ENCODE measurements around the gene ARID3A. TPM values are rescaled to one million over a fixed set of nuclear protein-coding genes. Genes with fewer than 3 reads are reported as not detected.

ARID3A gene
- total and polyA plus RNA-seq, 12 donors, result 1.6 to 10.2 (median 7.4) TPM

DNA sequence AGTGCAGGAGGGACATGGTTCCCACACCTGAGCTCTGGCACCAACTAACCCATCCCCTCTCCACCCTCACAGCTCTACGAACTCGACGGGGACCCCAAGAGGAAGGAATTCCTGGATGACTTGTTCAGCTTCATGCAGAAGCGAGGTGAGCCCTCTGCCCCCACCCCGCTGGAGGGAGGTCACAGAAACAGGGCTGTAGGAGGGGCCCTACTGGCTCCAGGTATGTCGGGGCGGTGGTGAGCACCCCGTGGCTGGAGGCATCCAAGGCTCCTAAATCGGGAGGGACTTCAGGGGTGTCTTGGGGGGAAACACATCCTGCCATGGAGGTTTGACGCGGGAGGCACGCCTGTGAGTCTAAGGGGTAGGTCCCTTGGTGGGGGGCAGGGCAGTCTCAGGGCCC is 34.2 kb downstream of the ARID3A start:
- WGBS, 4 donors, result 58 to 80% (median 67%) methylated on average over 4 to 12 of the region's 12 CpGs

DNA sequence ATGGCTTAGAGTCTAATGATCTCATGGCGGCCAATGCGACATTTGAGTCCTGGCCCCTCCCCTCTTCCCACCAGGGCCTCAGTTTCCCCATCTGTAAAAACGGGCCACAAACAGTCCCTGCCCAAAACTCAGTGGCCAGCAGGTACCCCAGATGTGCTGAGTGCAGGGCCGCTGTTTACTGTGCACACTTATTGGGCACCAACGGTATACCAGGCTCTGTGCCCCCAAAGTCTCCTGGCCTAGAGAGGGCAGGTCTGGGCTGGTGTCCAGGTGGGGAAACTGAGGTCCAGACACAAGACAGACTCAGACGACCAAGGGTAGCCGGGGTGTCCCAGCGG is 34.7 kb downstream of the ARID3A start:
- Histone ChIP-seq H3K27me3 (no peaks in the 10 kb centered on the region), H3K4me1 (replicated peaks in 1 of 2) (no peaks in the 10 kb centered on the region), H3K4me3 (no peak overlapping the region), H3K9me3 (replicated peaks in 1 of 3) (no peaks in the 10 kb centered on the region), H3K27ac (no peak overlapping the region), H3K36me3 (replicated peaks in 1 of 2) (no peaks in the 10 kb centered on the region)
- no peak for DNase-seq
- intact Hi-C loops (cut with DNase I), result no loop called here
- WGBS, 4 donors, result 77 to 96% (median 79%) methylated on average over 3 to 8 of the region's 8 CpGs
- TF ChIP-seq, protein P1, sequence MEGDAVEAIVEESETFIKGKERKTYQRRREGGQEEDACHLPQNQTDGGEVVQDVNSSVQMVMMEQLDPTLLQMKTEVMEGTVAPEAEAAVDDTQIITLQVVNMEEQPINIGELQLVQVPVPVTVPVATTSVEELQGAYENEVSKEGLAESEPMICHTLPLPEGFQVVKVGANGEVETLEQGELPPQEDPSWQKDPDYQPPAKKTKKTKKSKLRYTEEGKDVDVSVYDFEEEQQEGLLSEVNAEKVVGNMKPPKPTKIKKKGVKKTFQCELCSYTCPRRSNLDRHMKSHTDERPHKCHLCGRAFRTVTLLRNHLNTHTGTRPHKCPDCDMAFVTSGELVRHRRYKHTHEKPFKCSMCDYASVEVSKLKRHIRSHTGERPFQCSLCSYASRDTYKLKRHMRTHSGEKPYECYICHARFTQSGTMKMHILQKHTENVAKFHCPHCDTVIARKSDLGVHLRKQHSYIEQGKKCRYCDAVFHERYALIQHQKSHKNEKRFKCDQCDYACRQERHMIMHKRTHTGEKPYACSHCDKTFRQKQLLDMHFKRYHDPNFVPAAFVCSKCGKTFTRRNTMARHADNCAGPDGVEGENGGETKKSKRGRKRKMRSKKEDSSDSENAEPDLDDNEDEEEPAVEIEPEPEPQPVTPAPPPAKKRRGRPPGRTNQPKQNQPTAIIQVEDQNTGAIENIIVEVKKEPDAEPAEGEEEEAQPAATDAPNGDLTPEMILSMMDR (IDR thresholded peaks at IDR 0.05), result no peak
- no peak for TF ChIP-seq POLR2A (IDR thresholded peaks at IDR 0.05)

More for the DNA sequence above, 34.2 kb downstream of the ARID3A start:
- Histone ChIP-seq H3K27me3 (no peaks in the 10 kb centered on the region), H3K36me3 (replicated peaks in 1 of 2) (no peaks in the 10 kb centered on the region), H3K9me3 (replicated peaks in 1 of 3) (no peaks in the 10 kb centered on the region), H3K27ac (no peak overlapping the region), H3K4me1 (replicated peaks in 1 of 2) (no peaks in the 10 kb centered on the region), H3K4me3 (no peak overlapping the region)
- DNase-seq, result no peak
- intact Hi-C loops (cut with DNase I), result no loop called here
- TF ChIP-seq, protein P1 (IDR thresholded peaks at IDR 0.05), result no peak
- no peak for TF ChIP-seq POLR2A (IDR thresholded peaks at IDR 0.05)

DNA sequence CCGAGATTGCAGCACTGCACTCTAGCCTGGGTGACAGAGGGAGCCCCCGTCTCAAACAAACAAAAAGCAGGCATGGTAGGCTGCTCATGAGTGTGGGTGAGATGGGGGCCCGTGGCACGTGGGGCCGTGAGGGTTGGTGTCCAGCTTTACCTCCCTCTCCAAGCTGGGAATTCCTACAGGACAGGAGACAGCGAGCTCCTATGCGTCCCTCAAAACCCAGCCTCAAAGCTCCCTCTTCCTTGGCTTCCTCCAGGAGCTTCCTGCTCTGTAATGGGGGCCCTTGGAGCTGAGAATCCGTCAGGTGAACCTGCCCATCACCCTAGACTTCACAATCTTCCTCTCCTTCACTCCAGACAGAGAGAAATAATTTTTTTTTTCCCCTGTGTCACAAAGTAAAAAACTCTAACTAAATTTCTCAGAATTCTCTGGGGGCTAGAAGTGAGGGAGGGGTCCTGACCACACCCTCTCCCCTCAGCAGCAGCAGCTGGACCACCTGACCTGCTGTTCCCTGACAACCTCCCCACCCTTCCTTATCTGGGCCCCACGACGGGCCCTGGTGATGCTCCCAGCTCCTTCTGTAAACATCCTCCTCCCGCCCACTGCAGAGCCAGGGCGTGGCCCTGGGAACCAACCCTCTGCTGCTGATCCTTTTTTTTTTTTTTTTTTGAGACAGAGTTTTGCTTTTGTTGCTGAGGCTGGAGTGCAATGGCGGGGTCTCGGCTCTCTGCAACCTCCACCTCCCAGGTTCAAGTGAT is 36.2 kb downstream of the ARID3A start:
- no peak overlapping the region for H3K4me3 ChIP-seq
- H3K27me3 ChIP-seq, result no peaks in the 10 kb centered on the region
- WGBS, 4 donors, result 82 to 85% (median 83%) methylated on average over 14 of the region's 14 CpGs
- no peak overlapping the region for H3K27ac ChIP-seq
- intact Hi-C loops (cut with DNase I), result no loop called here
- no peak for TF ChIP-seq POLR2A (IDR thresholded peaks at IDR 0.05)
- TF ChIP-seq, protein P1 (IDR thresholded peaks at IDR 0.05), result no peak
- H3K36me3 ChIP-seq (replicated peaks in 1 of 2), result peaks cover 0 to 8% of the 10 kb centered on the region in 2 donors
- no peaks in the 10 kb centered on the region for H3K4me1 ChIP-seq (replicated peaks in 1 of 2)
- H3K9me3 ChIP-seq (replicated peaks in 1 of 3), result no peaks in the 10 kb centered on the region
- no peak for DNase-seq

DNA sequence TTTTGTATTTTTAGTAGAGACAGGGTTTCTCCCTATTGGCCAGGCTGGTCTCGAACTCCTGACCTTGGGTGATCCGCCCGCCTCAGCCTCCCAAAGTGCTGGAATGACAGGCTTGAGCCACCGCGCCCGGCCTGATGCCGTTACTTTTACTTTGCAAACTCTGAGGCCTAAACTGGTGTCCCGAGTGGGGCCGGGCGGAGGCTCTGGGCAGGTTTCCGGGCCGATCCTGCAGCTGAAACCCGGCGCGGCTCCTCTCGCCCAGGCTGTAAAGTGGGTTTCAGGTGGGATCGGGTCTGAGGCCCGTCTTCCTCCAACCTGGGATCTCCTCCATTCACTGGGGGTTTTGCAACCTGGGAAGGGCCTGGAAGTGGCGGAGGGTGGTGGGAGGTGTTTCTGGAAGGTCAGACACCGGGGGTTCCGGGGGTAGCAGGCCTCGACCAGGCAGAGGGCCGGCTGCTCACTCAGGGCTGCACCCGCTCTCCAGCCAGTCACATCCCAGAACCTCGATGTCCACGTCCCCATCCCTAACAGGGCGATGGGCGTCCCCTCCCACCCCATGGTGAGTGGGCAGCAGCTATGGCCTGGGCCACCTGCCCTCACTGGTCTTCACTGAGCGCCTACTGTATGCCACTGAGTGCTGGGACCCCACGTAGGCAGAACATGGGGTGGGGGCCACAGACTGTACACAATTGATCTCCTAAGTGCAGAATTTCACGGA is 37.0 kb downstream of the ARID3A start:
- 82 to 90% (median 85%) methylated on average over 15 to 31 of the region's 31 CpGs for WGBS, 4 donors
- no peaks in the 10 kb centered on the region for H3K27me3 ChIP-seq
- H3K36me3 ChIP-seq (replicated peaks in 1 of 2), result peaks cover 0 to 13% of the 10 kb centered on the region in 2 donors
- no peak overlapping the region for H3K4me3 ChIP-seq
- intact Hi-C loops (cut with DNase I), result no loop called here
- no peaks in the 10 kb centered on the region for H3K9me3 ChIP-seq (replicated peaks in 1 of 3)
- no peaks in the 10 kb centered on the region for H3K4me1 ChIP-seq (replicated peaks in 1 of 2)
- no peak overlapping the region for H3K27ac ChIP-seq
- TF ChIP-seq, protein P1 (IDR thresholded peaks at IDR 0.05), result no peak
- no peak for TF ChIP-seq POLR2A (IDR thresholded peaks at IDR 0.05)
- no peak for DNase-seq
